Colon (tissue), 2 donors: ENCODE data around the gene CRABP2.

Experiments used
- FAIRE-seq: peaks from 2 replicates; lab custom pipeline; 2012; peaks lifted over from hg19 to GRCh38; lab: Jason Lieb, UNC
- donor health status: control.
- donor health status: control.

CRABP2 gene

GRCh38 chr1:156708218-156708661 lies 2.9 kb upstream of the CRABP2 start:
- no peak for FAIRE-seq

GRCh38 chr1:156707417-156708217 lies 2.2 kb upstream of the CRABP2 start:
- FAIRE-seq: no peak

GRCh38 chr1:156706657-156707416 lies 1.5 kb upstream of the CRABP2 start:
- FAIRE-seq: no peak

DNA sequence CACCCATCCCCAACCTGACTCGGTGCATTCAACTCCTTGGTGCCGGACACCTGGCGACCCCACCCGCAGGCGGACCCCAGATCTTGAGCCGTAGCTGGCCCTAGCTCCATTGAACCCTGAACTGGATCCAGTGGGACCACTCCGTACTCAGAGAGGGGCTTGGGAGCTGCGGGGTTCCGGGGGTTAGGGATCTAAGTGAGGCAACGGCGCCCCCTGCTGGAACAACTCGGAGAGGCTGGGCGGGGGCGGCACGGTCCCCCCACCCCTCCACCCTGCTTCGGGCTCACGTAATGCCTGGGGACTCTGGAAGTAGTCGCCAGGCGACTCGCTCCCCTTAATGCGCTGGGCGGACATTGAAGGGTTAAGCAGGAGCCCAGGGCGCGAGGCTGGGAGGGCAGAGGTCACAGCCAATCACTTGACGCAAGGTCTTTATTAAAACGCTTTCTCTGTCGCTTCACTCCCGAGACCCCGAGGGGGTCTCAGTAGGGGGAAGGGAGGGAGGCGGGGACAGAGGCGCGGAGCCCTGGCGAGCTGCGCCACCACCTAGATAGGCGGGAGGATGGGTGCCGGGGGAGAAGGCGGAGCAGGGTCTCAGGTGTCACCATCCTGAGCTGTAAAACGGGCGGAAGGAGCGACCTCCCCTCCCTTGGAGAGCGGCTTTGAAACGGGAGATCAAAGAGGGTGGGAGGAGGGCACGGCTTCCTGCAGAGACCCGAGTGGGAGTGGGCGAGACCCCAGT lies 704 bp upstream of the CRABP2 start:
- FAIRE-seq: no peak

DNA sequence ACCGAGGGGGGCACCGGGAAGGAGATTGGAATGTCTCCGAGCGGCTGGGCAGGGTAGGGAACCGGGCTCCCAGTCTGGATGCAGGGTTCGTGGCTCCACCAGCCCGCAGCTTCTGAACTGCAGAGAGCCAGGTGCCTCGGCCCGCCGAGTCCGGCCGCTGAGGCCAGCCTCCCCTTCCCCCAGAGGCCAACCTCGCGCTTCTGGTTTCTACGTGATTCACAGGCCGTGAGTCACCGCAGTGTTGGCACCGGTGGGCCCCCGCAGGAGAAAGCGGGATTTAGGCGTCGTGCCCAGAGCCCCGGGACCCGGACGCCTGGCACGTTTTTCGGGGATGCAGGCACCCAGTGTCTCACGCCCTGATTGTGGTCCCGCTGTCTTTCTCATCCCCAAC lies 458 bp downstream of the CRABP2 start:
- FAIRE-seq: no peak

GRCh38 chr1:156704166-156704711 lies 1.1 kb downstream of the CRABP2 start:
- FAIRE-seq: no peak

DNA sequence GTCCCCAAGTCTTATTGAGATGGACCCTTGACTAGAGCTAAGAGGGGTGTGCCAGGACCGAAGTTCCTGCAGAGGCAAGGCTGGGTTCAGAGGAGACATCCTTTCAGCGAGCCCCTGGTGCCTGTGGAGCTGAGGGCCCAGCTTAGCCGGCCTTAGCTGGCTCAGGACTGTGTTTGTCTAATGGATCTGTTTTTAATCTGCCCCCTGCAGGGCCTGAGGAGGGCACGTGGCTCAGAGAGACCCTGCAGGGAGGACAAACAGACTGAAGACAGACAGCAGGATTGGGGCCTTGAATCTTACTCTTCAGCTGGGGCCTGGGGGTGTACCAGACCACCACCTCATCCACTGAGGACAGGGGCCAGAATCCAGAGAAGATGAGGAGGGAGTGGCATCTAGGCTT lies 1.6 kb downstream of the CRABP2 start:
- no peak for FAIRE-seq

DNA sequence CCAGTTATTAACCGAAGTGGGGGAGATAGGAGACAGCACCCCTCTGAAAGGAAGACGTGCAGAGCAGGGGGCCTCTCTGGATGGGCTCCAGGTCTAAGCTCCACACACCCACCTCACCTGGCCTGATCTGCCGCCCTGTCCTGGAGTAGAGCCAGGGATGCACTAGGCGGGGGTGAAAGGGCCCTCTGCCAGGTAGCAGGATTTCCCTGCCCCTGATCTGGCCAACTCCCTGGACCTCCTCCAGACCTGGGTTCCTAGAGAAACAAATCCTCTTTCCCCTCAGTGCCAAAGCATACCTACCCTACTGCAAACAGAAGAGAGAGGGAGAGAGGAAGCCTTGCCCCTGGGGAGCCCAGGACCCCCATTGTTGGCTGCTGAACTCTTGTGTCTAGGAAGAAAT lies 2.0 kb downstream of the CRABP2 start:
- no peak for FAIRE-seq

- FAIRE-seq: no peak
Observed at GRCh38 chr1:156700736-156701531, 4.4 kb downstream of the CRABP2 start.

GRCh38 chr1:156698995-156699394 lies 6.4 kb downstream of the CRABP2 start:
- FAIRE-seq: no peak

DNA sequence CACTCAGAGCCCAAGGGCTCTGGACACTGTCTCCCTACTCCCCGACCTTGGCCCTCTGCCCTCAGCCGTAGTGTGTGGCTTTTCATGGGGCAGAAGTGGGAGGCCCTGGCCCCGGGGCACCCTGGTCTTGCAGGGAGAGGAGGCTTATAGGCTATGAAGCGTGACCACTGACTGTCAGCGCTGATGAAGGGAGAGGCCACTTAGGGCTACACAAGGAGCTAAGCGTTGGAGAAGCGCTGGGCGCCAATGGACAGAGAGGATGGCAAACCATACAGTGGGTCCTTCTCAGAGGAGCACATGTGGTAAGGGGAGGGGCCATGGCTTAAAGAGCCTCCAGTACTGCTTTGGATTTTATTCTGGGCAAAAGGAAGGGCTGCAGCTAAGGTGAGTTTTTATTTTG lies 7.9 kb downstream of the CRABP2 start:
- FAIRE-seq: no peak

DNA sequence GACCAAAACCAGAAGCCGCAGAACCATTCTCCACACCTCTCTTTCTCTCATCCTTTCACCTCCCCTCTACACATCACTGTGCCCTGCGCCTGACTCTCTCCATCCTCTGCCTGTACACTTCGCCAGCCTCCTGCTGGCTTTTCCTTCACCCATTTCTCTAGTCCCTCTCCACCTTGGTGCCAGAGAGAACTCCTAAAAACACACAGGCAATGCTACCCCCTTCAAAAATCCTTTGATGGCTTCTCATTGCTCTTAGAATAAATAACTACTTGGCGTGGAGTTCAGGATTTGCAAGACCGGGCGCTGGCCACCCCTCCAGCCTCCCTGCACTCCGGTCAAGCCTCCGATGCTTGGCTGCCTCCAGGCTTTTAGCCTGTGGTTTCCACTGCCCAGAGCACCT lies 8.6 kb downstream of the CRABP2 start:
- FAIRE-seq: no peak

GRCh38 chr1:156694690-156694962 lies 10.8 kb downstream of the CRABP2 start:
- no peak for FAIRE-seq

DNA sequence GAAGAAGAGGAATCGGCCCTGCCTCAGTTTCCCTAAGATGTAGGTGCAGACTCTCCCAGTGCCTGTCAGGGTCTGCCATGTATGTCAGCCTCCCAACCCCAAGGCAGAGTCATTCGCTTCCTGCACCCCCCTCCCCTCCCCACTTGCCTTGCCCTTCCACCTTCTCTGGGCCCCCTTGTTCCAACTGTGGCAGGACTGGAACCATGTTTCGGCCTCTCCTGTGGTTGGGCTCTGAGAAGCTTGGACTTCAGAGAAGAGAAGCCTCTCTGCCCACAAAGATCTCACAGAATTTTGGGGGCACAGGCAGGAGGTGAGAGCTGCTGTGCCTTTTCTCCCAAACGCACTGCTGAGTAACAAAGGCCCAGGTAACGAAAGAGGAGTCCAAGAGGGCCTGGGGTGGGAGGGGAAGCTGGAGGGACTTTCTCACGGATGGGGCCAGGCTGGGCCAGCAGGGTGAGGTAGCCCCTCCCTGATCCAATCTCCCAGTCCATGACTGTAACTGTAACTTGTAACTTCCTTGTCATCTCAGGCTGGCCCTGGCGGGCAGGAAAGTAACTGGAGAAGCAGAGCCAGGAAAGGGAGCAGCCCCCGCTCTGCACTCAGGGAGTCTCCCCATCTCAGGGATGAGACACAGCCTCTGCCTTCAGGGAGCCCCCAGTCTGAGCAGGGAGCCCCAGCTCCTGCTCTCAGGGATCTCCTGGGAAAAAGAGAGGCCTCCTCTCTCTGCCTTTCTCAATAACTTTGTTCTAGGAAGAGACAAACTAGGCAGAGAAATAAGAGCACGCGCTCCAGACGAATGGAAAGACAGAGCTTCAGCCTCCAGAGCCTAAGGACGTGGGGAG lies 11.3 kb downstream of the CRABP2 start:
- no peak for FAIRE-seq

- FAIRE-seq: no peak
Observed at GRCh38 chr1:156692925-156693847, 12.2 kb downstream of the CRABP2 start.

DNA sequence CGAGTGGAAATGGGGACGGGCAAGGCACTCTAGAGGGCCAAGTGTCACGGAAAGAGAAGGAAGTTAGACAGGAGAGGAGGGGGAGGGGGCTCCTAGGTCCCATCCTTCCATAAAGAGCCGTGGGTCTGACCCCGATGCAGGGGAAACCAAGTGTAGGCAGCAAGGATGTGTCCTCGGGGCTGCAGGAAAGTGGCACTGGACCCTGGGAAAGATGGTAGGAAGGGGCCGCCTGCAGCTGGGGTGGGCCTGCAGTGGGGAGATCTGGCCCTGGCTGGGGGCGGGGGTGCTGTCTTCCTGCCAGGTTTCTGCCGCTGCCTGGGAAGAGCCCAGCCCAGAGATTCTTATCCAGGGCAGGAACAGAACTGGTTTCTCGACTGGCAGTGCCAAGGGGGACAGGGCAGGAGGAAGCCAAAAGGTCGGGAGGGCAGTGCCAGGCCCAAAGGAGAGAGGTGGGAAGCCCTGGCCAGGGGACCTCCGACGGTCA lies 12.9 kb downstream of the CRABP2 start:
- FAIRE-seq: no peak

DNA sequence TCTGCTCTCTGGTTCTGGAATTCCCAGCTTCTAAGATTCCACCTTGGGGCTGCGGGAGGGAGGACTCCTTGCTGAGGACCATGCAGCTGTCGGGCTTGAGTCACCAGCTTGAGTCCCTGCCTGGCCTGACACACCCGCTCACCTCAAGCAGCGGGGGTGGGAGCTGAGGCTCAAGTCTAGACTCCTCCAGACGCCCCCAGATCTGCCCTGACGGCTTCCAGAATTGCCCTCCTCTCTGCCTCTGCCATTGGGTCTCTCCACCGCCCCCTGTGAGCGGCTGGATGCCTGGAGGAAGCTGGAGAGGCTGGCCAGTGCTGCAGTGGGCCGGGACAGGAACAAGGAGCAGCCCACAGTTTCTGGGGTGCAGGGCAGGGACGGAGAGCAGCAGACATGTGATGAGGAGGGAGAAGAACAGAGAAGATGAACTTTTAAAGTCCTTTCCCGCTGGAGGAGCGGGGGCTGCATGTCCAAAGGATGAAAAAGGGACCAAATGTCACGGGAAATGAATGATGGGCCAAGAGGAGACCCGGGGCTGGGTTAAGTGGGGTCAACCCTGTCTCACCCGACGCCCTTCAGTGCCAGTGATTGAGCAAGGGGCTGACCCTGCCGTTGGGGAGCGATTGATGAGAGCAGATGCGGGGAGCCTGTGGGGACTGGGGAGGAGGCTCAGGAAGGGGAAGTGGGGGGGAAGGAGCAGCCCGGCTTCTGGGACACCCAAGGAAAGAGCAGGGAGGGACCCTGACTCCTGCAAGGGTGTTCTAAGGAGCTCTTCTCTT lies 13.5 kb downstream of the CRABP2 start:
- FAIRE-seq: no peak

DNA sequence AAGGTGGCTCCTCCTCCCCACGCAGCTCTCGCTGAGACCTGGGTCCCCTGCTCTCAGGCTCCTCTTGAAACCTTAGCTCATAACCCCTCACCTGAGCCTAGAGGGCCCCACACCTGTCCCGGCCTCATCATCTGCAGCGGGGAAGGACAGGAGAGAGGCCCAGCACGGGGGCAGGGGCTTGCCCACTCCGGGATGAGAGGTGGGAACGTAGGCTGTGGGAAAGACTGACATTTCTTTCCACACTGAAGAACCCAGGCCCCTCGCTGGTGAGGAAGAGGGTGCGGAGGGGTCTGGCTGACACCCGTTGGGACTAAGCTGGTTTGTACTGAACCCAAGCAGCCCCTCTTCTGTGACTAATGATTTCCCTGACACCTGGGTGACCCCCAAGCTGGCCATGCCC lies 14.2 kb downstream of the CRABP2 start:
- no peak for FAIRE-seq

DNA sequence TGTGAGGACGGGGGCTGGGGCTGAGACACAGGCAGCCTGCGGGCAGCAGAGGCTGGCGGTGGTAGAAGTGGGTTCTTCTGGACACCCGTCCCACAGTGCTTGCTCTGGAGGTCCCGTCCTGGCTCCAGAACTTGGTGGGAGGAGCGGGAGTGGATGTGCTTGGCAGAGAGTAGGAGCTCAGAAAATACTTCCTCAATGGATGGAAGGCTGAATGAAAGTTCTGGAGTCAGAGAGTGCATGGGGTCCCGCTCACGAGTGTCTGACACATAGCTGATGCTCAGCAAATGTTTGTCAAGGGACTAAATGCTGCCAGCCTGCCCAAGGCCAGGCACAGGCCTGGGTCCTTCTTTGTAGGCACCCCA lies 14.7 kb downstream of the CRABP2 start:
- no peak for FAIRE-seq
